HG02678 (cell line): ENCODE data around the gene ARID3C.

ENCODE experiments used
- ATAC-seq: cut with Tn5 transposase; IDR thresholded peaks from one replicate; pipeline ENCODE4 v1.9.1; 2021; ENCODE audit warnings: mild to moderate bottlenecking, moderate library complexity; ENCODE audit not compliant: unreplicated experiment

ARID3C gene

DNA sequence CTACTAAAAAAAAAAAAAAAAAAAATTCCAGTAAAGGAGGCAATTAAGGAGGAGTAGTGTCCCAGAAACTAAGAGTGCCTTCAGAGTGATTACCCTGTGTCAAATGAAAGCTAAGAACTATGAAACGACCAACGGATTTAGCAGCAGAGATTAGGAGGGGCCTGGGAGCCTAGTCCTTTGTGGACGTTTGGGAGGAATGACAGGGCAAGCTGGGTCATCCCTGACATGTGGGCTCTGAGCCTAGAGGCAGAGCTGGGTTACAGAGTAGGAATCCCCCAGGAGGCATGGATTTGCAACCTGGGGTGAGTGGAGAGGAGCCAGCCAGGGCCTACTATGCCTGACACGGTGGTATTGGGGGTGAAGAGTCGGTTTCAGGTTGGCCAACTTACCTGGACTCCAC is 4.3 kb upstream of the ARID3C start:
- no peak for ATAC-seq

DNA sequence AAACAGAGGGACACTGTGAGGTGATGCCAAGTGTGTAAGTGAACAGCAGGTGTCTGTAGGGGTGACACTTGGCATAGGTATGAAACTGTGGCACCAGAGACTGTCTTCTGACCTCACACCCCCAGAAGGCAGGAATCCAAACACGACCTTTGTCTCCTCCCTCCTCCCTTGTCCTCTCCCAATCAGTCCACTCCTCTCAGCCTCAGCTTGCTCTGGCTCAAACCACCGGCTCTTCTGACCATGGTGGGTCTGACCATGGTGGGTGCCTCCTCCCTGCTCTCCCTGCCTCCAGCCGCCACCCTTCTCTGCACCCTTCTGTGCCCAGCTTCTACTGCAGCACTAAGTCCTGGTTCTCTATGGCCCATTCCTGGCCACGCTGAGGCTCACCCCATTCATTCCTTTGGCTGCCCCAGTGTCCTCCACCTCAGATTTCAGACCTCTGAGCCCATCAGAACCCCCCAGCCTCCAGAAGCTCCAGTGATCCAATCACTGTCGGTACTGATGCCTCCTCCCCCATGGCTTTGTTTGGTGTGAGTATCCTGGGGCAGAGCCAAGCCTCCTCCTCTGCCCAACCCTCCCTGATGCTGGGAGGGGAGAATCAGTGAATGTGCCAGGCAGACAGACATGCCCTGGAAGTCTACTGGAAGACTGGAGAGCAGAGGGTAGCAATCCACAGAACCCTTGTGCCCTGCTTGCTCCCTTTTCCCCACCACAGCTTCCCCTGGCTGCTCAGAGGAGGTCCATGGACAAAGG is 1.7 kb upstream of the ARID3C start:
- no peak for ATAC-seq

- no peak for ATAC-seq
Measured at GRCh38 chr9:34629491-34629808, 584 bp upstream of the ARID3C start.

- ATAC-seq = no peak
Measured at GRCh38 chr9:34627716-34628655, 880 bp downstream of the ARID3C start.

DNA sequence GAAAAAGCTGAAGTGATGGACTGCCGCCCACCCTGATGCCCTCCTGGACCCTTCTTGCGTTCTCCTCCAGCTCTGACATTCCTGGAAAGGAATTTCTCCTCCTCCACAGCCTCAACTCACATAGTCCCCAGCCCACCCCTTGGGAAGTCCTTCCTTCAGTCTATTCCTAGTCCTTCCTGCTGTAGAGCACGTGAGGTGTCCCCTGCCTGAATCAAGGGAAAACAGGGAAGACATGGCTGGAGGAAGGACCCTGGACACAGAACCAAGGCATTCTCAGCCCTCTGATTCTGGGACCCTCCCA is 3.7 kb downstream of the ARID3C start:
- ATAC-seq = no peak

DNA sequence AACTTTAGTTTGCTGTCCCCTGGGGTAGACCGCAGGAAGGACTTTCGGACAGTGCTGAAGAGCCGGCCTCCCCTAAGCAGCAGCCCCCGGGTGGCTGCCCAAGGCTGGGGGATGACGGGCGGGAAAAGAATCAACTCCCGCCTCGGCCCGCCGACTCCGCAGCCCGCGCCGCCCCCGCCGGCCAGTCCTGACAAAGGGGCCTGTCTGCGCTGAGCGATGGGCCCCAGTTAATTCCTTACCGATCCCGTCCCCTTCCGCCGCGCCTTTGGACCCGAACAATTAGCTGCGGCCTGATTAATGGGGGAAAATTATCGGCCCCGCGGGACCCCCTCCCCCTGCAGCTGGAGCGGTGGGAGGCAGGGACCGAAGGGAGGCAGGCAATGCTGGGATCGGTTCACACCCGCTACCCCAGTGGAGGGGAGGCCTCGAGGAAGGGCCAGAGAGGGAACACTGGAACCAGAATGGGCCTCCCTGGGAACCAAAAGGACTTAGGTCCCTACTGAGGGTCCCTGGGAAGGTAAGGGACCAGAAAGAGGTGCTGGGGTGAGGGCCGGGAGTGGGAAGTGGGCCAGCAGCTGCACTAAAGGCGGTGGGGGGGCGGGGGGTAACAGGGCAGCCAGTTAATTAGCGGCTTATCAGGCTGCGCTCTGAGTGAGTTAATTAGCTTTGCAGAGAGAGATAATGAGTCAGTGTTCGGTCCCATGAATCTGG is 4.2 kb downstream of the ARID3C start:
- ATAC-seq = no peak

- no peak for ATAC-seq
Measured at GRCh38 chr9:34623374-34624235, 5.3 kb downstream of the ARID3C start.

GRCh38 chr9:34620061-34620994 is 8.5 kb downstream of the ARID3C start, which contains the start of gene DCTN3:
DCTN3 (minus strand) TSS chr9:34620495; CDS start chr9:34620464, 31 bp downstream.
- peak; percentile 99 for ATAC-seq

- no peak for ATAC-seq
Measured at GRCh38 chr9:34615132-34615531, 13.7 kb downstream of the ARID3C start.

DNA sequence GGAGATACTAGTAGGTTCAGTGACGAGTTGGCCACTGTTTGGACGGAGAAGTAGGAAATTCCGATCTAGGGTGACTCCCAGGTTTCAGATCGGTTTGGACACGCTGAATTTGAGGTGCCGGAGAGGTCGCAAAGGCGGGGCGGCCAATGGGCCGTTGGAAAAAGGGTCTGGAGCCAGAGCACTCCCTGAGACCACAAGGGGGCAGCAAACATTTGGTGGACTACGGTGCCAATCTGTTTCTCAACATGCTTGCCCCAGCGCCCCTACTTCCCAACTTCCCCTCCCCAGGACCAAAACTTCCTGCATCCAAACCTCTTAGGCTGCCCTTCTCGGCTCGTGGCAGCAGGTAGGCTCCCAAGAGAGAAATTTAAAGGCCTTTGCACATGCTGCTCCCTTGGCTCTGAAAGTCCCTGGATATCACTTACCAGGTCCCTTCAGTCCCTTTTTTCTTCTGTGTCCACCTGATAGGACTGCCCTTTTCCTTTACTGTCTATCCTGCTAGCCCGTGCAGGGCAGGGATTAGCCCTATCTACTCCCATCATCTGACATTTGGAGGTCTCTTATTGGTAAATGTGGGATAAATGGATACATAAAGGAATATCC is 16.0 kb downstream of the ARID3C start:
- ATAC-seq = no peak

- peak; percentile 90 for ATAC-seq
Measured at GRCh38 chr9:34611811-34612787, 16.8 kb downstream of the ARID3C start, which contains the start of gene RPP25L. RPP25L (minus strand) TSS chr9:34612097; CDS start chr9:34611296, 801 bp downstream.

GRCh38 chr9:34611251-34611810 is 17.5 kb downstream of the ARID3C start:
- no peak for ATAC-seq

DNA sequence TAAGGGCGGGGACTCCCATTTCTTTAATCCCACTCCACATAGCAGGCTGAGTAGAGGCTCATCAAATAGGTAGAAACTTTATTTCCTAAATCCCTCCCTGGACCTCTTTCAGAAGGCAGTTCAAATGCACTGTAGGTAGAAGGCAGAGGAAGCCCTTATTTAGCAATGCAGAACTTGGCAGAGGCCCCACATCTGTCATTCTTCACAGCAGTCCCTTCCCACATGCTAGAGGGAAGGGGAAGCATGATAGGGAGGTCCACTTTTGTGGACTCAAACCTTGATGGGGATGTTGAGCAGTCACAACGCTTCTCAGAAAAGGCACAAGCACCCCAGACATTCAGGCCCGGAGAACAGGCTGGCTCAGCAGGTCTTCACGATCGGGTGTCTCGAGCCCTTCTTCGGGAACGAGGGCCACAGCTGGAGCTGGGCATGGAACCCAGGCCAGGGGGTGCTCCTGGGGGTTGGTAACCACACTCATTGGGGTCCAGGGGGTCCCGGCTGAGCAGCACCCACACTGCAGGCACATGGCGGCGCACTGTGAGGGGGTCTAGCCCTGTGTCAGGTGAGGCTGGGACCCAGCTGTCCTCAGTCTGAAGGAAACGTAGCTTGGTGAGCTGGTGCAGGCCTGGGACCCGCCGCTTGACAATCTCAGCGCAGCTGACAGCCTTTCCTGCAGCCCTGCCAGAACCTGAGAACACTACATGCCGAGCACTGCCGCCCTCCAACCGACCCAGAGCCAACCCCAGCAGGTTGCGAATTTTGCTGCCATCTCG is 18.2 kb downstream of the ARID3C start:
- no peak for ATAC-seq

- no peak for ATAC-seq
Measured at GRCh38 chr9:34607331-34607730, 21.5 kb downstream of the ARID3C start.

- no peak for ATAC-seq
Measured at GRCh38 chr9:34606905-34607304, 22.0 kb downstream of the ARID3C start.

- no peak for ATAC-seq
Measured at GRCh38 chr9:34606190-34606589, 22.7 kb downstream of the ARID3C start.
